HG03060 (cell line): Measurements from ENCODE around the gene PLCB1.

Experiments
- ATAC-seq: cut with Tn5 transposase; IDR thresholded peaks from one replicate; pipeline ENCODE4 v1.9.1; 2021; ENCODE audit warnings: low read depth, moderate number of reproducible peaks; ENCODE audit not compliant: unreplicated experiment

Gene PLCB1

DNA sequence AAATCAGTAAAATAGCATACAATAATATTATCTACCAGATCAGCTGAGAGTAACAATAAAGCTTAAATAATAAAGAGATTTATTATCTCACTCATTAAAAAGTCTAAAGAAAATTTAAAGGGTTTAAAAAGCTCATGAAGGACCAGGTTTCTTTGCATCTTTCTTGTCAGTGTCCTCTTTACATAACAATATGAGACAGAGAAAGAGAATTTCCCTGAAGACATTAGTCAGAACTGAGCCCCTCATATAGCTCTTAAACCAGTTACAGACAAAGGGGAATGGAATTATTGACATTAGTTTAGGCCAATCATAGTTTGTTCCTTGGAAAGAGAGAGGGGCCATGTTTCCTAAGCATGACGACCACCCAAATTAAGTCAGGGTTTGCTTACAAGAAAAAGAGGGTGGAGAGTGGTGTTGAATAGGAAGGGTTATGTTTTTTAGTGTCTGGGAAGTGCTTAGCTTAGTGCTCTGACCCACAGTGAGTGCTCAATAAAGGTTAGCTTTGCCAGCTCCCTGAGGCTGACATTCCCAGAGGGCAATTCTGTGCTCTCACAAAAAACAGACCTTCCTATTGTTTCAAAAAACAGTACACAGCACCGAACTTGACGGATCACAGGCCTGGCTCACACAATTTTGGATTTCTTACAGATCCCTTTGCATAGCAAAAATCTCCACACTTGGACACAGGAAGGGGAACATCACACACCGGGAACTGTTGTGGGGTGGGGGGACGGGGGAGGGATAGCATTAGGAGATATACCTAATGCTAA lies 3.6 kb upstream of the PLCB1 start:
- no peak for ATAC-seq

DNA sequence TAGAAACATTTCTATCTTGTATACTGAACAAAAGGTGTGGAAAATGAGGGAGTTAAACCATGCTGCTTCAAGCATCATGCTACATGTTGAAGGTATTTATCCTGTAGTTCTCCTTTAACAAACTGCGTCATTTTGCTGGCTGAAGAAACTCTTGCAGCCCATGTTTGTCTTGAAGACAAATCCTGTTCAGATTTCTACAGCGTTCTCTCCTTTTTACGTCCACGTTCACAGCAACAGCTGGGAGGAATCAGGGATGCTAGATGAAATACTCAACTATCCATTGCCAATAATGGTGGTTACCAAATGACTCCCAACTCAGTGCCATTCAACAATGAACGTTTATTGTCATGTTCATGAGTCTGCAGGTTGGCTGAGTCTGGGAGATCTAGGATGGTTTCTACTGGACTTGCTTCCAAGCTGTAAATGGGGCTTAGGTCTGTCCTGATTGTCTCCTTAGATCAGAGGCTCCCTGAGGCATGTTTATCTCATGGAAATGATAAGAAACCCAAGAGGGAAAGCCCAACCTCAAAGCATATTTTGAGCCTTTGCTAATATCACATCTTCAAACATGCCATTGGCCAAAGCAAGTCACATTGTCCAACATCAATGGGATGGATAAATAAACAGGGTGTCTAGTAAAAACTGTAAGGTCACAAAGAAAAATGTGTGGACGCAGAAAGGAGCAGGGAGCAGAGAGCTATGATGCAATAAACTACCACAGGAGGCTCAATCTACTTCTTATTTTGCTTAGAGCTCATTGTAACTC lies 2.7 kb upstream of the PLCB1 start:
- ATAC-seq, result no peak

DNA sequence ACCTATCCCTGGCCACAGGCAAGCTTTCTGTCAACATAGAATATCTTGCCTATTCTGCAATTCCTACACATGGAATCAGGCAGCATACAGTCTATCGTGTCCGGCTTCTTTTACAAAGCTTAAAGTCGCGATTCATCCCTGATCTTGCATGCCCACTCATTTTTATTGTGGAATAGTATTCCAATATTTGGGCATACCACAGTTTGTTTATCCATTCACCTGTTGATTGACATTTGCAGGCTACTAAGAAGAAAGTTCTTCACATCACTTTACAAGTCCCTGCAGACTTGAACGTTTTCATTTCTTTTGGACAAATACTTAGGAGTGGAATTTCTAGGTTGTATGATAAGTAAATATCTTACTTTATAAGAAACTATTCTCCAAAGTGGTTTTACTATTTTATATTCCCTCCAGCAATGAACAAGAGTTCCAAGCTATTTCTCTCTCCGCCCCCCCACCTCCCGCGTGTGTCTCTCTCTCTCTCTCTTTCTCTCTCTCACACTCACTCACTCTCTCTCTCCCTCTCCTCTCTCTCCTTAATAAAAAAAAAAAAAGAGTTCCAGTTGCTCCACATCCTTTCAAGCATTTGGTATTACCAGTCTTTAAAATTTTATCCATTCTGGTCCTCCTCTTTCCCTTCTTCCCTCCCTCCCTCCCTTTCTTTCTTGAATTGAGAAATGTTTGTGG lies 1.1 kb upstream of the PLCB1 start:
- no peak for ATAC-seq

DNA sequence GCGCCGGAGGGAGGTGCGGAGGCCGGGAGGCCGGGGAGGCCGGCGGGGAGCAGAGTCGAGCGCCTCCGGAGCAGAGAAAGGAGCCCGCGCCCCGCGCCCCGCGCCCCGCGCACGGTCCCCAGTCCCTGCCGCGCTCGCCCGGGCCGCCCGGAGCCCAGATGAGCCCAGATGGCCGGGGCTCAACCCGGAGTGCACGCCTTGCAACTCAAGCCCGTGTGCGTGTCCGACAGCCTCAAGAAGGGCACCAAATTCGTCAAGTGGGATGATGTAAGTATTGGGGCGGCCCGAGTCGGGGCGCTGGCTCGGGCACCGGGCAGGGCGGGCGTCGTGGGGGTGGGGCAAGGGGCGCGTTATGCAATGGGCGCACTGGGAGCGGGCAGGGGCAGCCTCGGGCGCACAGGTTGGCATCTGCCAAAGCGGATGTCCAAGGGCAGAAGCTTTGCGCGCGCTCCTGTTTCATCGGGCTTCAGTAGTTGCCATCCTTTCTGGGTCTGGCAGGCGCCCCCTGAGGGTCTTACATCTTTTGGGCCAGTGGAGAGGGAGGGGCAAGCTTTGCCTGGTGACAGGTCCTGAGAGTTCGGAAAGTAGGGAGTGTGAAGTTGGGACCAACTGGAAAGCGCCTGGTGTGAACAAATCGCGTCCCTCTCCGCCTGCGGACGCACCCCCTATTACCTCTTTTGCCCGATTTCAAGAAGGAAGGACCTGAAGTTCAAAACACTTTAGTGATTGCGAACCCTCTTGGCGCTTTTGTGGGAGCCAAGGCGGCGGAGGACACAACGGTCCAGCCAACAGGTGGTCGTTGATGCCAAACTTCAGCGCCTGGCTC lies 631 bp downstream of the PLCB1 start:
- ATAC-seq, result no peak

DNA sequence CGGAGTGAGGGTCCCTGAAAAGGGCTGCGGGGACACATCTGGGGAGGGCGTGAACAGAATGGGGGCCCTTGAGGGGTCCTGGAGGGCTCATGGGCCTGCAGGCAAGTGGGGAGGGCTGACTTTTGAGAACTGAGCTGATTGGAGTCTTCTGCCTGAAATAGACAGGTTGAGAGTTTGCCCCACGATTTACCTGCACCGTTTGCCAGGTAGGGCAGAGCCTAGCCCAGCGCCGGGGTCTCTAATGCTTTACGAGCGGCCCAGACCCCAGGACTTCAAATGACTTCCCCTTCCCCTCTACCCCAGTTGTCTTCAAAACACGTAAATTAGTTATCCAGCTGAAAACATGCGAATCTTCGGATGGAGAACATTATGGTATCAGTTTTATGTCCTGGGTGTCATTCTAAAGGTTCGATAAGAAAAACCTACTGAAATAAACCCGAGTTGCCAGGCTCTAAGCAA lies 1.3 kb downstream of the PLCB1 start:
- ATAC-seq, result no peak

DNA sequence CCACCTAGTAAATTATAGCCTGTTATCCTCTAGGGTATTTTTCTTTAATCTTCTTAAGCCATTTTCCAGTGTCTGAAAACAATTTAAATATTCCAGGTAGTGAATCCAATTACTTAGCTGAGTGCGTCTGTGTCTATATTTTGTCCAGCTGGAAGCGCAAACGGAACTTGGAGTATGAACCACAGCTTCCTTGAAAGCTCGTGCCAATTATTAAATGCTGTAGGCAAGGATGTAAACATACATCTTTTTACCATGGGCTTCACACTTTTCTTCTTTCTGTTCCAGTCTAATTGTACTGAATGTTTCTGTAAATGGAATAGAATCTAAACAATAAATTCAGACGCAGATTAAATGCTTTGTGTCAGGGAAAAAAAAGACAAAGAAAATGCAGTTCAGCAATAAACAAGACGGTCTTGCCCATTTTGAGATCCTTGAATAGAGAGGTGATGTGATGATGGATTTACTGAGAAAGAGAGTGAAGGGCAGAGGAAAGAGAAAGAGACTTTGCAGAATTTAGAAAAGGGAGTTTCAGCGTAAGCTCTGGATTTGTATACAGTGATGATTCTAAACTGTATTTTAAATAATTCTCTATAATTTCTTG lies 1.9 kb downstream of the PLCB1 start:
- ATAC-seq, result no peak

DNA sequence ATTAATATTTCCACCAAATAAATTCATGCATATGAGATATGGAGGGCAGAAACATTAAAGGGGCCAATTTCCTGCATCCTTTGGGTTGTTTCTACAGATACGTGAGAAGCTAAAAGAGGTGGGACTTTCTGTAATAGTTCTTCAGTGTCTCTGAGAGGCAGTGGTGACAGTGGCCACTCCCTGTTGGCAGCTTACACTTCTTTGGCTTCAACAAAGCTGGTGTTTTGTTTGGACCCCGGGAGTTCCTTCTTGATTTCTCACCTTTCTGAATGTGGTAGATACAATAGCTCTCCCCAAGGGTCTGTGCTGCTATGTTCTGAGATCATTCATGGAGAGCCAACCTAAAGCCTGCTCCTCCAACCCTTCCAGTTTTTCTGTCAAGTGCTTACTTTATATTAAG lies 7.8 kb downstream of the PLCB1 start:
- no peak for ATAC-seq

DNA sequence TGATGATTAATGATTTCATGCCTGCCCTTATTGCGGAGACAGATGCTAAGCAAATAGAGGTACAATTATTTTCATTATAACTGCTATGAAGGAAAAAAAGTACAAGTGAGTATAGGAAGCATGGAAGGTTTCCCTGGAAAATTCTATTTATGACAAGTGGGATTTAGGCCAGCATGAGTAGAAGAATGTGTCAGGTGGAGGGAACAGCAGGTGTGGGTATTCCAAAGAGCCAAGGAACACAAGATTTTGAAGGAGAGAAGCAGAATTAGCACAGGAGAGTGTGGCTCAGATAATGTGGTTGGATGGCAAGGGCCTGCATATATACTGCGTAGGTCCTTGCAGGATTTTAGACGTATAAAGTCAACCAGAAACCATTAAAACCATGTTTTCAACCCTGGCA lies 11.4 kb downstream of the PLCB1 start:
- ATAC-seq, result no peak

DNA sequence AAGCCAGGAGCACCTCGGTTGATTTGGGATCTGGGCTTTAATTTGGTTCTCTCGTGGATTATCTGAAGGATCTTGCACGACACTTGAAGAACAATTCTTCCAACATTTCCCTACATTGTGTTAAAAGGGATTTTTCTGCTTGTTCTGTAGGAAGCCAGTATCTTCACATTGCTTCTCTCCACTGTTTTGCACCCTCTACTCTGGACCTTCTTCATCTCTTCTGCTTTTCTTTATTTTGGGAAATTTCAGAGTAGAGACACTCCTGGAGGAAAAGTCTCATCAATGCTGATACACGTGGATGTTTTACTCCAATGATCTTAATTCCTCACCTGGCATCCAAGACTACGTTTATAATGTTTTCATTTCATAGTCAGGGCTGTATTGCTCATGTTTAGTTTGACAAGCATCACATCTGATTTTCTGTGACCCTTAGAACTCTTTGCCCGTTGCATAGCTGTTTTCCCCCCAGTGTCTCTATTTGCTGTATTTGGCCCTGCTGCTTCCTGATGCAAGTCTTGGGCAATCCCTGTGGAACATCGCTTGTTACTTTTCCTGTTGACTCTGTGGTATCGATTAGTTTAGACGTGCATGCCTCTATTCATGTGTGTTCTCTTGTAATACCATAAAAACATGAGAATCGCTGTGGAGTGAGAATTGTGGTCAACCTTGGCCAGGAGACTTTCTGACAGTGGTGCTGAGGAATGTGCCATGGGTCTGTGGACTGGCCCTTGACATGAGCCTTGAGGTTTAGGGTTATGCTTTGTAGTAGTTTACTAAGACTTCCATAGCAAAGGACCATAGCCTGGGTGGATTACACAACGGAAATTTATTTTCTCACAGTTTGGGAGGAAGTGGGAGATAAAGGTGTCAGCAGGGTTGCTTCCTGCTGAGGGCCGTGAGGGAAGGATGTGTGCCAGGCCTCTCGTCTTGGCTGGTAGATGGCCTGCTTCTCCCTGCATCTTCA lies 12.5 kb downstream of the PLCB1 start:
- ATAC-seq, result no peak

DNA sequence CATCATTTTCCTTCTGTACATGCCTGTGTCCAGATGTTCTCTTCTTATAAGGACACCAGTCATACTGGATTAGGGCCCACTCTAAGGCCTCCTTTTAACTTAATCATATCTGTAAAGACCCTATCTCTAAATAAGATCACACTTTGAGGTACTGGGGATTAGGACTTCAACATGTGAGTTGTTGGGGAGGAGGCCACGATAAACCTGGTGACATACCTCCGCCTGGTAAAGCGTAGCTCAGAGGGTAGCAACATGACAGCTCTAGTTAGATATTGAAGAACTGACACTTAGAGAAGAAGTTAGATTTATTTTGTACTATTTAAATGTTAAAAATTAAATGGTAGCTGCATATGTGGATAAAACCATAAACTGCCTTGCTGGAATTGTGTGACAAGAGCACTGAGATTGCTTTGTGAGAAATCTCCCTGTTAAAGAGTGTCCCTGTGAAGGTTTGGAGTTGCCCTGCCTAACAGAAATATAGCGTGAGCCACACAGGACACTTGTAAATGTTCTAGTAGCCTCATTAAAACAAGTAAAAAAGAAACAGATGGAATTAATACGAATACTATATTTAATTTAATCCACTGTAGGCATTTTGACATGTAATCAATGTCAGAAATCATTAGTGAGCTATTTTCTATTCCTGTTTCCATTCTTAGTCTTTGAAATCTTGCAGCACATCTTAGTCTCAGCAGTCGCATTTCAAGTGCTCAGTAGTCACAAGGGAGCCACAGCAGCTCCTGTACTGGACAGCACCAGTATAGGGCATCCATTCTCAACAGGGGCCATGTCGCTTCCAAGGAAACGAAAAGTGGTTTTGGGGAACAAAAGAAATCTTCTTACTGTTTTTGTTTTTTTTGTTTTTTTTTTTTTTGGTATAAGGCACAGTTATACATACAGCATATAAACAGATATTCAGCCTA lies 13.4 kb downstream of the PLCB1 start:
- no peak for ATAC-seq

DNA sequence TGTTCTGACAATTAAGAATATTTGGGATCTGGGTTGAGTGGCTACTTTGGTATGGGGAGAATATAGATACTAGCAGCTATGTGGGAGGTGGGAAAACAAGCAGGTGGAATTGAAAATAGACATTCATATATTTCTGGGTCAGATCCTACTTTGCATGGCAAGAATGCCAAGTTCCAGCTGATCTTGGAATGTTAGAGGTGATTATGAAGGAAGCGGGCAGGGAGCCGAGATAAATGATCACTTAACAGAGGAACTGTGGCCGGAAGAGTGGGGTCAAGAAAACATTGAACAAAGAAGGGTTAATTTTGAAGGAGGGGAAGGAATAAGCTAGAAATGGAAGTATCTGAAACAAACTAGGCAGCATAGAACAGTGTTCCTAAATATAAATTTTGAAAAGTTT lies 15.4 kb downstream of the PLCB1 start:
- ATAC-seq, result no peak

DNA sequence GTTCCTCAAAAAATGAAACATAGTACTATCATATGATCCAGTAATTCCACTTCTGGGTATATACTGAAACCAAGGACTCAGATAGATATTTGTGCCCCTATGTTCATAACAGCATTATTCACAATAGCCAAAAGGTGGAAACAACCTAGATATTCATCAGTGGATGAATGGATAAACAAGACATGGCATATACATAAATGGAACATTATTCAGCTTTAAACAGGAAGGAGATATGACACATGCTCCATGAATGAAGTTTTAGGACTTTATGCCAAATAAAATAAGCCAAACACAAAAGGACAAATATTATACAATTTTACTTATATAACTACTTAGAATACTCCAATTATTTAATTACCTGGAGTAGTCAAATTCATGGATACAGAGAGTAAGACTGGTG lies 16.4 kb downstream of the PLCB1 start:
- ATAC-seq, result no peak

DNA sequence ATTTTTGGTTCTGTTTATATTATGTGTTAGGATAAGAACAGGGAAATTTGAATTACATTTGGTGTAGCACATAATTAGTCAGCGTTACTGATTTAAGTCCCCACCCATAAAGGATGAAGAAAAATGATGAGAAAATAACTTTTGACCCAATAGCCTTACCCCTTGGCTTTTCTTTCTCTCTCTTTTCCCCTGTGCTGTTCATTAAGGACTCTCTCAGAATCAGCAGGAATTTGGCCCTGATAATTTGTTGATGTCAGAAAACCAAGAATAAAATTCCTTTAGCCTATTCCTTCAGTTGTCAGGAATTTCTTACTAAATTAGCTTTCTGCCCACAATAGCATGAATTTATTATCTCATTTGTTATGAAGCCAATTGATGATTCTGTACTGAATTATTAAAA lies 18.5 kb downstream of the PLCB1 start:
- ATAC-seq, result no peak

DNA sequence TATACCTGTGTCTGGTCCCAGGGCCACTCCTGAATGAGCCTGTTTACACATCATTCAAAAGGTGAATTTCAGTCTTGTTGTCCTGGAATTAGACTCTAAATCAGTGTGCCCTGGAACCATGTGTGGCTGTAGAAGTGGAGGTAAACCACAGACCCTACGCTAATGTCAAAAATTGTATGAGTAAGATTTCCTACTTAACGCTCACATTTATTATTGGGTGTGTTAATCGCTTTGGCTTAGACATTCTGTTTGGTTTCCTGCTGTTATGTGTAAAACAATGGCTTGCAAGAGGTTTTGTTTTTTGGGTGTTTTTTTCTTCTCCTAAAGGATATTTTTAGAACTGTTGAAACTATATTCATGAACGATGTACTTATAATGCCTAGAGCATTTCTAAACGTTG lies 19.3 kb downstream of the PLCB1 start:
- no peak for ATAC-seq

DNA sequence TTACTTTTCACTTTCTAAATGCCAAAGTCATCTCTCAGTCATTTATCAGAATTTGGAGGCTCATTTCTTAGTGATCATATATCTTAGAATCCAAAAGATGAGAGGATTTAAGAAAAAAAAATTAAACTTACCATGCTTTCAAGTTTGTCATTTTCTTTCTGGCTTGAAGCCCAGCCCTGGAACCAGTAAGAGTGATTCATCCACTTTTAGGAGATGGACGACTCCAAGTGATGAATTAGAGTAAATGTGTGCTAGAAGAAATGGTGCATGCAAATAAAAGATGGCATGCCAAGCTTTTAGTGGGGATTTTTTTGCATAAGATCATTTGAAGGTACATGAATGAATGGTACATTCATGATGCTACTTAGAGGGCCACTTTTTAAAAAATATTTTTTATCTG lies 20.1 kb downstream of the PLCB1 start:
- no peak for ATAC-seq

DNA sequence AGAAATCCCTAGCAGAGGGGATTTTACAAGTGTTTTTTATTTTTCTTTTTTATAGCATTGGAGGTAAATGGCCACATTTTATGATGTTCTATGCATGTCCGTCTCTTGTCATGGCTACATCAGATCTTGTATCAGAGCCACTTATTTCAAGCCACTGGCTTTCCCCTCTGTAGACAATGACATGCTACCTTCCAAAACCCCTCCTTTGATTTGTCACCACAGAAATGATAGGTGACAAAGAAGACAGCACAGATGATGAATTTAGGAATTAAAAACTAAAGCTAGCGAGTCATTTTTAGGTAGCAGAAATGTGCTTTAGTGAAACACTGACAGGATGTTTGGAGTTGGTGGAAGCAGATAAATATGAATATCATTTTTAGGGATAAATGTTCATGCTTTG lies 20.8 kb downstream of the PLCB1 start:
- ATAC-seq, result no peak

DNA sequence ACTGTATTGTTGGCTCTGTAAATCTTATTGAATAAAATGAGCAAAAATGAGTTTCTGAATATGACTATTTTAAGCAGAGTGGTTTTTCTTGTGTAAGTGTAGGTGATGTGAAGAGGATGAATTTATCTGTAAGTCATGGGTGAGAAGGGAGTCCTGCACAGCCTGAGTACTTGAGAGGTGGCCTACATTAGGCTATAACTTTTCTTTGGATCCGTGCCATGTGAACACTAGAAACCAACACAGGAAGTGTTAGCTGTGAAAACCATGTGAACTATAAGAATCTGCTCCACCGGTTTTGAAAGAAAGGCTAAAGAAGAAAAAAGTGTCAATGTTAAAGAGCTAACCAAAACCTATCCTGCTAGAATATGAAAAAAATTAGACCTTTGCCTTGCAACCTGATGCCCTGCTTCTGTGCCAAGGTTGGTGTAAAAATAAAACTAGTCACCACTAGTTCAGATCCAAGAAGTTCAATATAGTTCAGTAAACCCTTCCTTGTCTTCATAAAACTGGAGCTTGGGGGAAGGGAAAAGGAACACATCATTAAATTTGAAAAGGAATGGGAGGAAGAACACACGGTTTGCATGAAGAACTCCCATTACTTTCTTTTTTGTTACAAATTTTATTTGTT lies 21.3 kb downstream of the PLCB1 start:
- ATAC-seq, result no peak

DNA sequence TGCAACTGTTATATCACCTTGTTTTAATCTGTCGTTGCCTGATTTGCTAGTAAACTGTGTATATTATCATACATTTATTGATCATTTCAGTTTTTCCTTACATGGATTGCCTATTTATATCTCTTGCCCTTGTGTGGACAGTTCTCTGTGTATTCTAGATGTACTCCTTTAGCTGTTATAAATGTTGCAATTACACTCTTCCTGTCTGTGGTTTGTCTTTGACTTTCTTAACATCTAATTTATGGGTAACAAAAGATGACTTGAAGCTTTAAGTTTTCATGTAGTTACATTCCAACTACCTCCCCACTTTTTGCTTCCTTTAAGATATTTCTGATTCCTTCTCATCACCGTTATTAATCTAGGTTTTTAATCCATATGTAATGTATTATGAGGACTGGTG lies 22.6 kb downstream of the PLCB1 start:
- ATAC-seq, result no peak
